H9 (cell line): ENCODE measurements around the gene NOP56. TPM values are rescaled to one million over a fixed set of nuclear protein-coding genes. Genes with fewer than 3 reads are reported as not detected.

ENCODE experiments used
- DNase-seq: peaks from one replicate; pipeline ENCODE4 v3.0.0-alpha.2; 2017
- H2AFZ ChIP-seq: one replicate; pipeline ENCODE4 v1.6.1; 2013; ENCODE audit warnings: mild to moderate bottlenecking, low read length, control low read depth, moderate library complexity
- H2AK5ac ChIP-seq: 2 replicates; pipeline ENCODE4 v1.6.1; 2013; ENCODE audit warnings: low read length, control low read depth, mixed read lengths; ENCODE audit not compliant: insufficient read length
- H2BK120ac ChIP-seq: one replicate; pipeline ENCODE4 v1.6.1; 2013; ENCODE audit warnings: low read depth, mild to moderate bottlenecking, low read length, control low read depth, inconsistent platforms; ENCODE audit not compliant: poor library complexity, severe bottlenecking
- H2BK12ac ChIP-seq: 2 replicates; pipeline ENCODE4 v1.6.1; 2013; ENCODE audit warnings: low read length, control low read depth, mixed read lengths, low read depth; ENCODE audit not compliant: insufficient read length
- H2BK15ac ChIP-seq: 2 replicates; pipeline ENCODE4 v1.6.1; 2013; ENCODE audit warnings: low read depth, low read length, control low read depth
- H2BK20ac ChIP-seq: one replicate; pipeline ENCODE4 v1.6.1; 2013; ENCODE audit warnings: low read depth, mild to moderate bottlenecking, low read length, control low read depth, inconsistent platforms; ENCODE audit not compliant: poor library complexity, severe bottlenecking
- H2BK5ac ChIP-seq: 2 replicates; pipeline ENCODE4 v1.6.1; 2013; ENCODE audit warnings: low read length, control low read depth, mixed read lengths; ENCODE audit not compliant: insufficient read length
- H3K14ac ChIP-seq: 2 replicates; pipeline ENCODE4 v1.6.1; 2013; ENCODE audit warnings: low read length, control low read depth; ENCODE audit not compliant: insufficient read depth
- H3K18ac ChIP-seq: 2 replicates; pipeline ENCODE4 v1.6.1; 2013; ENCODE audit warnings: low read depth, mild to moderate bottlenecking, mixed read lengths, low read length, control low read depth; ENCODE audit not compliant: insufficient read length
- H3K23ac ChIP-seq: 2 replicates; pipeline ENCODE4 v1.6.1; 2013; ENCODE audit warnings: low read length, control low read depth, mixed read lengths, low read depth; ENCODE audit not compliant: insufficient read length
- H3K23me2 ChIP-seq: 2 replicates; pipeline ENCODE4 v1.6.1; 2013; ENCODE audit warnings: low read depth, mild to moderate bottlenecking, mixed read lengths, low read length, control low read depth; ENCODE audit not compliant: insufficient read length, poor library complexity, severe bottlenecking
- H3K27ac ChIP-seq: 2 replicates; pipeline ENCODE4 v1.5.1; 2013; ENCODE audit warnings: low read length, control low read depth, mixed read lengths, low read depth; ENCODE audit not compliant: insufficient read length
- H3K27me3 ChIP-seq: 2 replicates; pipeline ENCODE4 v1.6.1; 2013; ENCODE audit warnings: low read length, control low read depth, inconsistent platforms; ENCODE audit not compliant: insufficient read depth
- H3K4ac ChIP-seq: 2 replicates; pipeline ENCODE4 v1.6.1; 2013; ENCODE audit warnings: low read depth, mild to moderate bottlenecking, control low read depth, inconsistent platforms, low read length, moderate library complexity
- H3K4me1 ChIP-seq: 2 replicates; pipeline ENCODE4 v1.6.1; 2013; ENCODE audit warnings: low read length, control low read depth, inconsistent platforms; ENCODE audit not compliant: insufficient read depth
- H3K4me2 ChIP-seq: 2 replicates; pipeline ENCODE4 v1.6.1; 2013; ENCODE audit warnings: low read length, control low read depth, mixed read lengths; ENCODE audit not compliant: insufficient read length, insufficient read depth
- H3K56ac ChIP-seq: 2 replicates; pipeline ENCODE4 v1.6.1; 2013; ENCODE audit warnings: low read depth, mild to moderate bottlenecking, mixed read lengths, low read length, control low read depth; ENCODE audit not compliant: insufficient read length
- H3K79me1 ChIP-seq: 2 replicates; pipeline ENCODE4 v1.6.1; 2013; ENCODE audit warnings: low read depth, mild to moderate bottlenecking, moderate library complexity, low read length, control low read depth, inconsistent platforms; ENCODE audit not compliant: insufficient read depth, poor library complexity, severe bottlenecking
- H3K79me2 ChIP-seq: 2 replicates; pipeline ENCODE4 v1.6.1; 2013; ENCODE audit warnings: low read length, control low read depth, inconsistent platforms; ENCODE audit not compliant: insufficient read depth
- H3K9ac ChIP-seq: 2 replicates; pipeline ENCODE4 v1.6.1; 2013; ENCODE audit warnings: low read length, control low read depth, mixed read lengths; ENCODE audit not compliant: insufficient read length; ENCODE audit errors: extremely low read depth
- H3K9me3 ChIP-seq: one replicate; pipeline ENCODE4 v1.6.1; 2013; ENCODE audit warnings: low read depth, low read length, inconsistent platforms; ENCODE audit not compliant: control insufficient read depth
- H3T11ph ChIP-seq: one replicate; pipeline ENCODE4 v1.6.1; 2013; ENCODE audit warnings: mild to moderate bottlenecking, low read length, control low read depth, inconsistent platforms
- H4K20me1 ChIP-seq: one replicate; pipeline ENCODE4 v1.6.1; 2013; ENCODE audit not compliant: control insufficient read depth, insufficient read length, insufficient read depth
- H4K5ac ChIP-seq: 2 replicates; pipeline ENCODE4 v1.6.1; 2013; ENCODE audit warnings: low read depth, mild to moderate bottlenecking, mixed read lengths, low read length, control low read depth; ENCODE audit not compliant: insufficient read length
- H4K8ac ChIP-seq: replicated peaks from 2 replicates; pipeline ENCODE4 v1.6.1; 2013; ENCODE audit warnings: low read length, control low read depth, mixed read lengths, low read depth; ENCODE audit not compliant: insufficient read length
- H4K91ac ChIP-seq: 2 replicates; pipeline ENCODE4 v1.6.1; 2013; ENCODE audit warnings: low read depth, mild to moderate bottlenecking, moderate library complexity, mixed read lengths, low read length, control low read depth; ENCODE audit not compliant: insufficient read length
- H3K27ac Mint-ChIP-seq, 3 experiments: 2 replicates in 2 of 3; 3 replicates in 1 of 3; pipeline ENCODE4 v1.8.0; 2020 to 2021; ENCODE audit warnings: mixed read lengths in 3 of 3, mild to moderate bottlenecking in 1 of 3, moderate library complexity in 1 of 3
- H3K27me3 Mint-ChIP-seq: 2 replicates; pipeline ENCODE4 v1.8.0; 2021; ENCODE audit warnings: low read depth, mild to moderate bottlenecking, moderate library complexity, mixed read lengths
- H3K36me3 Mint-ChIP-seq, 3 experiments: 2 replicates in 2 of 3; 3 replicates in 1 of 3; pipeline ENCODE4 v1.8.0; 2020 to 2021; ENCODE audit warnings: low read depth in 3 of 3, mixed read lengths in 3 of 3; ENCODE audit not compliant: insufficient read depth in 1 of 3
- H3K4me1 Mint-ChIP-seq, 2 experiments: 2 replicates each; pipeline ENCODE4 v1.8.0; 2020; ENCODE audit warnings: mixed read lengths in 2 of 2
- H3K4me3 Mint-ChIP-seq, 2 experiments: 2 replicates in 1 of 2; 3 replicates in 1 of 2; pipeline ENCODE4 v1.8.0; 2020 to 2021; ENCODE audit warnings: mild to moderate bottlenecking in 2 of 2, mixed read lengths in 2 of 2, moderate library complexity in 1 of 2
- H3K9me3 Mint-ChIP-seq, 2 experiments: 2 replicates in 1 of 2; 3 replicates in 1 of 2; pipeline ENCODE4 v1.8.0; 2020; ENCODE audit warnings: mild to moderate bottlenecking in 2 of 2, mixed read lengths in 2 of 2, moderate library complexity in 1 of 2
- WGBS: extraction: QIAGEN DNeasy Blood & Tissue Kit; methylation state at CpG from one replicate; pipeline ENCODE4 v1.1.7; 2013; ENCODE audit warnings: missing lambda C conversion rate, low lambda C conversion rate, mixed read lengths; ENCODE audit not compliant: insufficient read length; ENCODE audit errors: extremely low coverage; 5-methylcytosine and 5-hydroxymethylcytosine counted together
- total RNA-seq: library from RNA; stranded (reverse); gene quantifications from 2 replicates; pipeline ENCODE4 v1.2.1, GENCODE V29; 2021
- TF ChIP-seq, protein P1 (sequence below): fragments of 200-600 bp; sonication (generic); conservative IDR thresholded peaks from 3 replicates; pipeline ENCODE4 v1.8.0; 2021; ENCODE audit warnings: antibody characterized with exemption, mild to moderate bottlenecking

NOP56 gene
- total RNA-seq, 1 experiment from 2014 or later = 774 TPM

DNA sequence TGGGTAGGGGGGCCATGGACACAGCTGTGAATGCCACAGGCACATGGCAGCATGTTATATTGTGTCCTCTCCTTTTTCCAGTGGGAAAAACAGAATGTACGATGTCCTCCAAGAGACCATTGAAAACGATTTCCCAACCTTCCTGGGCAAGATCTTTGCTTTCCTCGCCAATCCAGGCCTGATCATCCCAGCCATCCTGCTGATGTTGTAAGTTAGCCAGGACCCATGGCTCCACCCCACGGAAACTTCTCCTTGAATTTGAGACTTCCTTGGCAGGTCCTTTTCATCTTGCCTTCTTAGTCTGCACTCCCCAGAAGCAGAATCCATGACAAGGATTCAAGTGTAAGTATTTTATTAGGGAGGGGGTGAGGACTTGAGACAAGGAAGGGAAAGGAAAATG, 28.2 kb upstream of the NOP56 start:
- no peak for DNase-seq

More for the DNA sequence above, 28.2 kb upstream of the NOP56 start:
- Mint-ChIP-seq H3K9me3 (peaks cover 3 to 5% of the 10 kb centered on the region in 2 experiments; a peak in 3 of 5 replicates), H3K36me3 (no peaks in the 10 kb centered on the region), H3K4me1 (no peaks in the 10 kb centered on the region), H3K27ac (no peak overlapping the region), H3K27me3 (peaks cover 59% of the 10 kb centered on the region), H3K4me3 (no peak overlapping the region)
- no peak overlapping the region for H4K8ac ChIP-seq
- H3K9ac ChIP-seq = no peak overlapping the region
- H3K4ac ChIP-seq = no peak overlapping the region
- no peak overlapping the region for H2BK120ac ChIP-seq
- H3K79me2 ChIP-seq = no peaks in the 10 kb centered on the region
- TF ChIP-seq, protein P1, sequence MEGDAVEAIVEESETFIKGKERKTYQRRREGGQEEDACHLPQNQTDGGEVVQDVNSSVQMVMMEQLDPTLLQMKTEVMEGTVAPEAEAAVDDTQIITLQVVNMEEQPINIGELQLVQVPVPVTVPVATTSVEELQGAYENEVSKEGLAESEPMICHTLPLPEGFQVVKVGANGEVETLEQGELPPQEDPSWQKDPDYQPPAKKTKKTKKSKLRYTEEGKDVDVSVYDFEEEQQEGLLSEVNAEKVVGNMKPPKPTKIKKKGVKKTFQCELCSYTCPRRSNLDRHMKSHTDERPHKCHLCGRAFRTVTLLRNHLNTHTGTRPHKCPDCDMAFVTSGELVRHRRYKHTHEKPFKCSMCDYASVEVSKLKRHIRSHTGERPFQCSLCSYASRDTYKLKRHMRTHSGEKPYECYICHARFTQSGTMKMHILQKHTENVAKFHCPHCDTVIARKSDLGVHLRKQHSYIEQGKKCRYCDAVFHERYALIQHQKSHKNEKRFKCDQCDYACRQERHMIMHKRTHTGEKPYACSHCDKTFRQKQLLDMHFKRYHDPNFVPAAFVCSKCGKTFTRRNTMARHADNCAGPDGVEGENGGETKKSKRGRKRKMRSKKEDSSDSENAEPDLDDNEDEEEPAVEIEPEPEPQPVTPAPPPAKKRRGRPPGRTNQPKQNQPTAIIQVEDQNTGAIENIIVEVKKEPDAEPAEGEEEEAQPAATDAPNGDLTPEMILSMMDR = no peak
- no peaks in the 10 kb centered on the region for H3K23me2 ChIP-seq
- no peak overlapping the region for H3K27ac ChIP-seq
- no peak overlapping the region for H2BK15ac ChIP-seq
- H3K9me3 ChIP-seq = no peaks in the 10 kb centered on the region
- H3K4me1 ChIP-seq = no peaks in the 10 kb centered on the region
- no peak overlapping the region for H2BK20ac ChIP-seq
- no peaks in the 10 kb centered on the region for H3K27me3 ChIP-seq
- WGBS = no CpG with 5 or more reads among the region's 4 CpGs
- no peak overlapping the region for H3K56ac ChIP-seq
- no peak overlapping the region for H4K5ac ChIP-seq
- H2BK5ac ChIP-seq = no peak overlapping the region
- no peak overlapping the region for H3K18ac ChIP-seq
- no peak overlapping the region for H3K23ac ChIP-seq
- no peaks in the 10 kb centered on the region for H4K20me1 ChIP-seq
- no peak overlapping the region for H3K14ac ChIP-seq
- no peak overlapping the region for H2AK5ac ChIP-seq
- no peak overlapping the region for H3T11ph ChIP-seq
- no peak overlapping the region for H3K4me2 ChIP-seq
- no peaks in the 10 kb centered on the region for H3K79me1 ChIP-seq
- no peak overlapping the region for H2BK12ac ChIP-seq
- H2AFZ ChIP-seq = no peak overlapping the region
- H4K91ac ChIP-seq = no peak overlapping the region
